ENCODE results near the gene DYNC1I1. TPM values are rescaled to one million over a fixed set of nuclear protein-coding genes. Genes with fewer than 3 reads are reported as not detected.

DYNC1I1 gene
- total RNA-seq, 1 donor from 2014 or later = 11.0 TPM

GRCh38 chr7:96102096-96102811 is 329.9 kb downstream of the DYNC1I1 start:
- TF ChIP-seq CTCF (IDR thresholded peaks at IDR 0.05; ENCODE audit: partially characterized antibody, unreplicated experiment) = no peak
- H3K9me3 Mint-ChIP-seq (ENCODE audit: unreplicated experiment) = no peaks in the 10 kb centered on the region
- H3K27me3 Mint-ChIP-seq (ENCODE audit: unreplicated experiment) = peaks cover 2% of the 10 kb centered on the region
- H3K27ac Mint-ChIP-seq (ENCODE audit: unreplicated experiment) = no peak overlapping the region
- H3K4me3 Mint-ChIP-seq (ENCODE audit: unreplicated experiment) = no peak overlapping the region
- H3K4me1 Mint-ChIP-seq (ENCODE audit: low read depth, unreplicated experiment) = no peaks in the 10 kb centered on the region
- no peak for DNase-seq
- H3K36me3 Mint-ChIP-seq (ENCODE audit: unreplicated experiment) = no peaks in the 10 kb centered on the region

GRCh38 chr7:96104984-96105383 is 332.6 kb downstream of the DYNC1I1 start:
- no peaks in the 10 kb centered on the region for H3K4me1 Mint-ChIP-seq (ENCODE audit: low read depth, unreplicated experiment)
- H3K27me3 Mint-ChIP-seq (ENCODE audit: unreplicated experiment) = peaks cover 2% of the 10 kb centered on the region
- H3K27ac Mint-ChIP-seq (ENCODE audit: unreplicated experiment) = no peak overlapping the region
- H3K36me3 Mint-ChIP-seq (ENCODE audit: unreplicated experiment) = no peaks in the 10 kb centered on the region
- H3K9me3 Mint-ChIP-seq (ENCODE audit: unreplicated experiment) = no peaks in the 10 kb centered on the region
- no peak for DNase-seq
- H3K4me3 Mint-ChIP-seq (ENCODE audit: unreplicated experiment) = no peak overlapping the region
- no peak for TF ChIP-seq CTCF (IDR thresholded peaks at IDR 0.05; ENCODE audit: partially characterized antibody, unreplicated experiment)

GRCh38 chr7:96111405-96111804 is 339.1 kb downstream of the DYNC1I1 start:
- no peaks in the 10 kb centered on the region for H3K4me1 Mint-ChIP-seq (ENCODE audit: low read depth, unreplicated experiment)
- H3K36me3 Mint-ChIP-seq (ENCODE audit: unreplicated experiment) = no peaks in the 10 kb centered on the region
- DNase-seq = no peak
- no peaks in the 10 kb centered on the region for H3K9me3 Mint-ChIP-seq (ENCODE audit: unreplicated experiment)
- TF ChIP-seq CTCF (IDR thresholded peaks at IDR 0.05; ENCODE audit: partially characterized antibody, unreplicated experiment) = no peak
- no peaks in the 10 kb centered on the region for H3K27me3 Mint-ChIP-seq (ENCODE audit: unreplicated experiment)
- H3K27ac Mint-ChIP-seq (ENCODE audit: unreplicated experiment) = no peak overlapping the region
- H3K4me3 Mint-ChIP-seq (ENCODE audit: unreplicated experiment) = no peak overlapping the region

- no peaks in the 10 kb centered on the region for H3K36me3 Mint-ChIP-seq (ENCODE audit: unreplicated experiment)
- no peak for TF ChIP-seq CTCF (IDR thresholded peaks at IDR 0.05; ENCODE audit: partially characterized antibody, unreplicated experiment)
- H3K9me3 Mint-ChIP-seq (ENCODE audit: unreplicated experiment) = no peaks in the 10 kb centered on the region
- H3K4me1 Mint-ChIP-seq (ENCODE audit: low read depth, unreplicated experiment) = no peaks in the 10 kb centered on the region
- H3K4me3 Mint-ChIP-seq (ENCODE audit: unreplicated experiment) = no peak overlapping the region
- no peak for DNase-seq
- H3K27ac Mint-ChIP-seq (ENCODE audit: unreplicated experiment) = no peak overlapping the region
- no peaks in the 10 kb centered on the region for H3K27me3 Mint-ChIP-seq (ENCODE audit: unreplicated experiment)
These were observed 341.8 kb downstream of the DYNC1I1 start for GRCh38 chr7:96114190-96114589.

DNA sequence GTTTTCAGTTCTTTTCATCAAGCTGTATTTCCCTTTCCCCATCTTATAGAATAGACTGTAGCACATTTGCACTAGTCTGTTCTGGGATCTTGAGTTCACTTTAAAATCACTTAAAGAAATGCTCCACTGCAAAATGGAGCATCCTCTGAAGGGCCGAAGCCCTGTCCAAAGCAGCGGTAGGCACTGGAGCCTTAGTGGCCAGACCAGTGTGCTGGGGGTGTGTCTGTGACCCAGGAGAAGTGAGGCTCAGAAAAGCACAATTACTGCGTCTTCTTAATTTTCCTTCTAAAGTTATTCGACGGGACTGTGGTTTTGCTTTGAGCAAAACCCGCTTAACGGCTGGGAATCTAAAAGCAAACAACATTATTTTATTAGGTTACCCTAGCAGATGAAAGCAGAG is 343.8 kb downstream of the DYNC1I1 start:
- H3K4me1 Mint-ChIP-seq (ENCODE audit: low read depth, unreplicated experiment) = no peaks in the 10 kb centered on the region
- no peak overlapping the region for H3K27ac Mint-ChIP-seq (ENCODE audit: unreplicated experiment)
- H3K9me3 Mint-ChIP-seq (ENCODE audit: unreplicated experiment) = no peaks in the 10 kb centered on the region
- no peak for TF ChIP-seq CTCF (IDR thresholded peaks at IDR 0.05; ENCODE audit: partially characterized antibody, unreplicated experiment)
- DNase-seq = no peak
- H3K27me3 Mint-ChIP-seq (ENCODE audit: unreplicated experiment) = no peaks in the 10 kb centered on the region
- no peak overlapping the region for H3K4me3 Mint-ChIP-seq (ENCODE audit: unreplicated experiment)
- H3K36me3 Mint-ChIP-seq (ENCODE audit: unreplicated experiment) = no peaks in the 10 kb centered on the region
